Spleen (tissue), 7 donors: ENCODE measurements around the gene STK33.

ENCODE experiments used
- CTCF ChIP-seq, 11 experiments: fragments of 200-600 bp in 7 of 11; fragments of 450-650 bp in 4 of 11; sonication (generic) in 4 of 11; IDR thresholded peaks in 8 of 11; conservative IDR thresholded peaks in 3 of 11; 1 replicate in 7 of 11; 2 replicates in 4 of 11; pipeline versions ENCODE4 v1.4.0 to v1.8.0; 2016 to 2021; ENCODE audit warnings: antibody characterized with exemption in 11 of 11, inconsistent platforms in 4 of 11, mild to moderate bottlenecking in 1 of 11
- POLR2A ChIP-seq, 3 donors: fragments of 450-650 bp; IDR thresholded peaks; one replicate each; pipeline ENCODE4 v1.5.1; 2017; ENCODE audit warnings: antibody characterized with exemption in 3 of 3, mild to moderate bottlenecking in 1 of 3
- donor health status: DM: no; HTN: no; CAD: no; lungs with moderate emphysema.
- donor health status: DM: no; HTN: no; CAD: no.
- donor health status: DM: no; HTN: no; CAD: no.

GRCh38 chr11:8361664-8362210 is 232.3 kb downstream of the STK33 start:
- TF ChIP-seq CTCF (IDR thresholded peaks at IDR 0.05 in 8 of 11, conservative IDR thresholded peaks at IDR 0.05 in 3 of 11) (no peak), POLR2A (IDR thresholded peaks at IDR 0.05) (no peak)
